Raji (cell line): Measurements from ENCODE around the gene FXYD4.

Source experiments
- POLR2A ChIP-seq: IDR thresholded peaks from 2 replicates; pipeline ENCODE4 v1.6.1; 2011; ENCODE audit warnings: low read depth, low read length, control low read depth; ENCODE audit not compliant: insufficient read depth

Gene FXYD4

DNA sequence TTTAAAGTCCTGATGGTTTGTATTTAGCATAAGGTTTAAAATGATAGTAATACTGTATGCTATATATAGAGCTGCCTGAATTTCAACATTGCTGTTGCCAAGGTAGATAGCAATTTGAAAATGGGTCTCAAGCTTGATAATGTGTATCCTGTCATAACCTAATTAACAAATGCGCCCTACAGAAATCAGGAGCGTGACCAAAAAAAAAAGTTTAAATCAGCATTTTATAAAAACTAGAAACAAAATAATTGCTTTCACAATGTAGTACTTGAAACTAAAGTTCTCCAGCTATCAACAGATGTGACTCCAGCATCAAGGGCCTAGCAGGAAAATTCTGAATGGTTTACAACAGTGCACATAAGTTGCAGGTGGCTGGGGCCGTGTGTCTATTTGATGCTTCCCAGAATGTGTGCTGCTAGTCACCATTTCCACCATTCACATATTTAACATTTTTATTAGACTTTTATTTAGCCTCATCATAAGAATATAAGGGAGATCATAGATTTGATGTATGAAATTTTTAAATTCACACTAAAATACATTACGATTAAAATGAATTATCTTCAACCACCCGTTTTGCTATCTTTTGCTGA, 14.1 kb downstream of the FXYD4 start:
- TF ChIP-seq POLR2A: no peak

DNA sequence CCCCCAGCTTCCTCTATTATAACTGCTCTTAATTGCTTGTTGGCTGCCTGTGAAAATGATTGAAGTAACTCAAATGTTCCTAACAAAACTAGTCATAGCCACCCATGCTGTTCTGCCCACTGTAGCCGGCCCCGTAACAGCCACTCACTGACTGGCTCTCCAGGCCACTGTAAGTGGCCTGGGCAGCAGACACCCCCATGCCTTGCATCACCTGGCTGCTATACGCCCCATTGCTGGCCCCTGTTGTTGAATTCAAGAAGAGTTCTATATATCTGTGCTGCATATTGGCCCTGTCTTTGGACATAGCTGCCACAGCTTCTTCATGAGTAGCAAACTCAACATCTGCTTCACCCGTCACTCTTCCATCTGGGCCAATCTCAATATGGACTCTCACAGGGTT, 15.1 kb downstream of the FXYD4 start:
- TF ChIP-seq POLR2A: no peak

DNA sequence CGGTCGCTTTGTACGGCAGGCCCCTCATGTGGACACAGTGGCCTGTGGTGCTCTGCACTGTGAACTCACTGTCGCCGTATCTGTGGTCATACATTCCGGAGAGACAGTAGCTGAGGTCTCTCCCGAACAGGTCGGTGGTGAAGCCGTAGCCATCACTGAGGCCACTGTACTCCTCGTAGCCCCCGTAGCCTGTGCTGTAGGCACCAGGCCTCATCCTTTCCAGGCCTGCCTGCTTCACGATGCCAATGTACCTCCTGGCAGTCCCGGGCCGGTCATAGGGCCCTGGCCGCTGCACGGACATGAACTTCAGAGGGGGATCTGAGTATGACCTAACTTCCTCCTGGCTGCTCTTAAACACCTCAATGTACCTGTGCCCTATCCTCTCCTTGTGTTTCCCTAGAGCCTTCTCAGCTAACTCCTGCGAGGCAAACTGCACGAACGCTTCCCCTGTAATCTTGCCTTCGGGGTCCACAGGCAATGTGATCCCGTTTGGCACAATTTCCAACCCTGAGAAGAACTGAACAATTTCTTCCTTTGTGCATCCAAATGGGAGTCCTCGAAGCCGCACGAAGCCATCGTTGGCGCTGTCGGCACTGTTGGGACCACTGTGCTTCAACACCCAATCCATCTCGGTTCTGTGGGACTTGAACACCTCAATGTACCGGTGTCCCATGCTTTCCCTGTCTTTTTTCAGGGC, 15.7 kb downstream of the FXYD4 start:
- no peak for TF ChIP-seq POLR2A

DNA sequence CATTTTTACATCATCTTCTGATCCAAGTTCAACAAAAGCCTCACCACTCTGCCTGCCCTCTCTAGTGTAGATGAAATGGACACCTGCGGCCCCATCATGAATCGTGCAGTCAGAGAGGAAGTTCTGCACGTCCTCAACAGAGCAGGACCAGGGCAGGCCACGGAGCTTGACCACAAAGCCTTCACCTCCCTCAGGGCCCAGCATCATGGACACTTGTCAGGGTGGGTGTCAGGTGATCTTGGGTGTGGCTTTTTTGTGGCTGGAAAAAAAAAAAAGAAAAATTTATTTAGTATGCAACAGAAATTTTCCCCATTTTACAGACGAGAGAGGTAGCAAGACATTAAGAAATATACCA, 16.2 kb downstream of the FXYD4 start:
- no peak for TF ChIP-seq POLR2A

DNA sequence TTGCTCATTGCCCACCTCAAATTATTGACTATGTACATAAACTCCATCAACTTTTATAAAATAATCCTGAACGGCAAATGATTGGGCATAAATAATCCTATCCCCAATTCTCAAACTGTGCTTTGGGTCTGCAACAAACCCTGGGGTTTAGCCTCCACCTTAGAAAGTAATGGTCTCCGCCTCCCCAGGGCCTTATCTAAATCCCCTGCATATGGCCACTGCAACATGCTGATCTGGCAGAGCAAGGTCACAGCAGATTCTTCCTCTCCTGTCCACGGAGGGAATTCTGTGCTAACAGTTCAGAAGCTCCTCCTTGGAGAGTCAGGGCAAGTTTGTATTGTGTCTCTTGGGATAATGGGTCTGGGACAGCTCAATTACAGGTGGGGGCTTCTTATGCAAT, 18.4 kb downstream of the FXYD4 start:
- TF ChIP-seq POLR2A: no peak

DNA sequence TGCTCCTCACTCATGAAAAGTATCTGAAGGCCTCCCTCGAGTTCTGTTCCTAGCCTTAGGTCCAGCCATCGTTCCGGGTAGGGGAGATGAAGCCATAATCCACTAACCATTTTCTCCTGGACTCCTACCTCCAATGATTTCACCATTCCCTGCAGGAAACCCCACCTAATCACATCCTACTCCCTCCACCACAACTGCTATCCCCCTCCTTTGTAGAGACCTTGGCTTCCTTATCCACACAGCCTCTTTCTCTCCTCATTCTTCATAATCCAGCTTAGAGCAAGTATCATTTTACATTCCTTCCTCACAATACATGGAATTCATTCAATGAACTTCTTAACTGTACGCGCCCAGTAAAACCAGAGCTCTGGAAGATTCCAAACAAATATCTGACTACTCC, 18.9 kb downstream of the FXYD4 start:
- TF ChIP-seq POLR2A: no peak

DNA sequence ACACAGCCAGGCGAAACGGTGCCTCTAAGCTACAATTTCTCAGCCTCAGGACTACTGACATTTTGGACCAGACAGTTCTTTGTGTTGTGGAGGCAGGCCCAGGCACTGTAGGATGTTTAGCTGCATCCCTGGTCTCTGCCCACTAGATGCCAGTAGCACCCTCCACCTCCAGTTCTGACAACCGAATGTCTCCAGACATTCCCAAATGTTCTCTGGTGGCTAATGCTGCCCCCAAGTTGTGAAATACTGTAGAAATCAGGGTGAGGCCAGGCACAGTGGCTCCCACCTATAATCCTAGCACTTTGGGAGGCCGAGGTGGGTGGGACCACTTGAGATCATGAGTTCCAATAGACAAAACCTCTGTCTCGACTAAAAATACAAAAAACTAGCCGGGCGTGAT, 19.3 kb downstream of the FXYD4 start:
- TF ChIP-seq POLR2A: no peak

DNA sequence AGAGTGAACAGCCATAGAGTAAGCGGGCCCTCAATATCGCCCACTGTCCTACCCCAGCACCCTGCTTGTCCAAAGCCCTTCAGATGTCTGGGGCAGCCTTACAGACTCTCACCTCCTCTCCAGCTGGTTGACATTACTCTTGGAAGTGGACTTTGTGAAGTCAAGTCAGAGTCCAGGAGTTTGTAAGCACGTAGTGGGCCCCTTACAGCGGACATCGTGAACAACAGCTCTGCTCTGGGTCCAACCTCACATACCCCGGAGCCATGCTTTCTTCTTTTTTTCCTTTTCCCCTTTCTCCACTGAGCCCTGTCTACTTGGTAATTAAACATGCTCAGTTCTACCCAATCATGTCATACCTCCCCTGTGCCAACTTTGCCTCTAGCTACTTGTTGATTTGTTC, 20.1 kb downstream of the FXYD4 start:
- no peak for TF ChIP-seq POLR2A

DNA sequence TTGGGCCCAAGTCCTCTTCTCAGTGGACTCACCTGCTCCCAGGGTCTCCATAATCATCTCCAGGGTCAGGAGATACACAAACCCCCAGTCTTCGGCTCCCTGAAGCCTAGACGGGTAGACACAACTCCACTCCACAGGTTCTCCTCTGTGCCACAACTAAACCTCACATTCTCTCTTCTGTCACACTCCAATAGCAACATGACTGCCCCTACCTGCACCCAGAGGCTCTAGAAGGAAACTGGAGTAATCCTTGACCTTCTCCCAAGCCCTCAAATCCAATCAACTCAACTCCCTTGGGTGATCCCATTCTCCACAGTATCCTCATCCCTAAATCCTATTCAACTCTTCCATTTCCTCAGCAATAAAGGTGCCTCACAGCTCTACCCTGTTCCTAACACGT, 21.3 kb downstream of the FXYD4 start:
- TF ChIP-seq POLR2A: no peak

DNA sequence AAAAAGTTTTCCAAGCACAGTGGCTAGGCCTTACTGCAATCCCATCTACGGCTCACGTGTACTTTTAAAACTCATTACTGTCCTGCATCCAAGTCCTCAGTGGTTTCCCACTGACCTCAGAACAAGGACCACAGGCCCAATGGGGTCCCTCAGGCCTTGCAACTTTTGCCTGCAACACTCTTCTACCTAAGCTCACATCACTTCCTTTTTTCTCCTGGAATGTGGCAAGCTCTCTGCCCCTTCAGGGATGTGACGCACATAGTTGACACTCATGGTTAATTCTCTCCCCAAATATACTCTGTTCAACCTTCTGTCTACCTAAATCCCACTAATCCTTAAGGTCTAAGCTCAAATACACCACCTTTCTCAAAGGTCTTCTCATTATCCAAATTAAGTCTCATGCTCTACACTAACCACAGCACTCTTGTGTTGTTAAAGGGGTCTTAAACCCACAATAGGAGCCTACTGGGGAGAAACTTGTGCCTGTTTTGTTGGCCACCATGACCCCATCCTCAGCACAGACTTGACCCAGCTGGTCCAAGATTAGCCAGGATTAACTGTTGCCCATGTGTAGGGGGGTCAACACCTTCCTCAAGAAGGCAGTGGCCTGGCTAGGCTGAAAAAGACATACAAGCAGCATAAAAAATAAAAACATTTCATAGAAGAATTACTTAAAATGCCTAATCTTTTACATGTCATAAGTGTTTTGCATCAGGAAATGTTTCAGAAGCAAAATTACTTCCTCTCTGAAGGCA, 22.3 kb downstream of the FXYD4 start:
- no peak for TF ChIP-seq POLR2A

DNA sequence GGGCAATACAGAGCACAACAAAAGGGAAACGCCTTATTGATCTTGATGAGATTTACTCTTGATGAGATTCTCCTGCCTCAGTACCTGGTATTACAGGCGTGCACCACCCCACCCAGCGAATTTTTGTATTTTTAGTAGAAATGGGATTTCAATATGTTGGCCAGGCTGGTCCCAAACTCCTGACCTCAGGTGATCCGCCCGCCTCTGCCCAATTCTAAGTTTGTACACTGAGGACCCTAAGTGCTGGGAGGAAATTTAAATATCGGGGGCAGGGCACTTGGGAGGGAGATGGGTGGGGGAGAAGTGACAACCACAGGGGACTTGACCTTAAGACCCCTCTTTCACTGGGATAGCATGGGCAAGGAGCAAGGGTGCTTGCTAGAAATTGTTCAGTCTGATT, 23.4 kb downstream of the FXYD4 start:
- TF ChIP-seq POLR2A: no peak

DNA sequence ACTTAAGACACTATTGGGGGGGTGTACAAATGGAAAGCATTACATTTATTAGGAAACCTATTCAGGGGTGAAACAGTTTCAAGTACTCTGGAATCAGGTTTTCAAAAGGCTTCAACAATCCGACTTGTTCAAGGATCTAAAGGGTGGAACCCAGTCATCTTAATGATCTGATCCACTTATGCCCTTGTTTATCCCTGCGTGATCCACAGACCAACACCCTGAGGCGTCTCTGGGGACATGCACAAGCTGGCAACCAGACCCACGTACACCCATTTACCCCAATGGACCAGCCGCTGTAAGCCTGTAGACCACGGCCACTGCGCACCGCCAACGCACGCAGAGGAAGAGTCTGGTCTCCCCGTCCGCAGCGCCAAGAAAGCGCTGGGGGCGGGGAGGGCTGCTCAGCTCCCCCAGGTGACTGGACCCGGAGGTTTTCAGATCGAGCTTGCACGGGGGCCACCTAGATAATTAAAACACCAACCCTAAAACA, 24.2 kb downstream of the FXYD4 start:
- TF ChIP-seq POLR2A: no peak

DNA sequence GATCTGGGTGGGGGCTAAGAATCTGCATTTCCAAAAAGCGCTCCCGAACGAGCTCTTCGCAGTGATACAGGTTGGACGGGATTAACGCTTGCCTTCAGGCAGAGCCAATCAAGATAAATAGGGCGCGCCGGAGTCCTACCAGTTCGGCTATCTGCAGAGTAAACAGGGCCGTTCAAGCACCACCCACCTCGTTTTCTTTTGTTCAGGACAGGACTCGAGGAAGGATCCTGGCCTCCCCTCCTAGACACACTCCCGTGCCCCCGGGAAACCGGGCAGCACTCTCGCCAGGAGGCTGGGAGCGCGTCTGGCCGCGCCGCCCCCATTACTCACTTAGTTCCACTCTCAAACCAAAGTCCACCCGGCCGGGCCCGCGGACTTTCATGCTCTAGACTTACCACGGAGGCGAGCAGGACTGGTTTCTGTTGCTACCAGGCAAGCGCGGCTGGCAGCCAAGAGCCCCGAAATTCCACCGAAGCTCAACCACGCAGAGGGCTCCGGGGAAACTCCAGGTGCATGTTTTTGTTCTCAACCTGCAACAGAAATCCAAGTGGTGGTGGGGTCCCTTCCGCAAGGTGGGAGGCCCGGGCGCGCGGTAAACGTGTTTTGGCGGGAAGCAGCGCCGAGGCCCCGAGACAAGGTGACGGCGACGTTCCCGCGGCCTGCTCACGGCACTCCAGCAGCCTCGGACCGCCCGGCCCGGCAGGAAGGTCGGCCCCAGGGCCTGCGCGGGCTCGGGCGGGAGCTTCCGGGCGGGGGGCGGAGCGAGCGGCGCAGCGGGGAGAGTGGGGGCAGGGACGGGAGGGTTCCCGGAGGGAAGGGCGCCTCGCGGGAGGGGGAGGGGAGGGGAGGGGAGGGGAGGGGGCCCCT, 24.9 kb downstream of the FXYD4 start:
- TF ChIP-seq POLR2A: no peak

DNA sequence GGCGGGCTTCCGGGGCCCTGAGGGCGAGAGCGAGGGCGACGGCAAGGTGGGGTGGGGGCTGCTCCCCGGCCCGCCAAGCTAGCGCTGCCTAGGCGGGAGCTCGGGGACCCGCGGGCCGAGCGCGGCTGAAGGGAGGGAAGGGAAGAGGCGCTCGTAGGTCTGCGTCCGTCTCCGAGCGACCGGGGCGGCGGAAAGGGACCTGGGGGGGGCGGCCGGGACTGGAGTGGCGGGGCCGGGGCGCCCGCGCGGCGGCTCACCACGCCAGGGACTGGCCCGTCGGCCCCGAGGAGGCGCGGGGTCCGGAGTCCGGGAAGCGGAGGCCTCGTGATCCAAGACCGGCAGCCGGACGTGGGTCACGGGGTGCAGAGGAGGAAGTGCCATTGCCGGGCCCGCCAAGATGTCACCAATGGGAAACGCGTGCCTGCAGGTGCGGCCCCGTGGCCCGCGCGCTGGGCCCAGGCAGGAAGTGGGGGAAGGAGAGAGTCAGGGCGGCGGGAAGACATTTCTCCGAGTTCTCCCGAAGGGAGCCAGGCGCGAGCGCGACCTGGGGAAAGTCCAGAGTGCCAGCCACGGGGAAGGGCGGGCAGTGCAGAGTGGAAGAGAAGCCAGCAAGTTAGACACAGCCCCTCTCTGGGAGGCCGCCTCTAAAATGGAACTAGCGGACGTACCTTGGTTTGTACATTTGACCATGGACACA, 25.6 kb downstream of the FXYD4 start:
- peak; percentile 32; the same call in 1 of the 2 replicates for TF ChIP-seq POLR2A

DNA sequence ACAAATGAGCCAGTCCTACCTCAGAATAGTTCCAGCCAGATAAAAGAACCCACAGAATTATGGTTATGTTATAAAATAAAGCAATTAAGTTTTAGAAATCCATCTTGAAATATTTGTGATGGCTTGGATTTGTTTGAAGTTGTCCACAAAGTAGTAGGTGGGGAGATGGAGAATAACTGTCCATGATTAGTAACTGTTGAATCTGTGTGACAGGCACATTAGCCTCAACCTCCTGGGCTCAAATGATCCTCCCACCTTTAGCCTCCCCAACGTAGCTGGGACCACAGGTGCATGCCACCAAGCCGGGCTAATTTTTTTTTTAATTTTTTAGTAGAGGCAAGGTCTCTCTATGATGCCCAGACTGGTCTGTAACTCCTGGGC, 27.5 kb downstream of the FXYD4 start:
- no peak for TF ChIP-seq POLR2A
